Activated T-cell treated with anti-CD3 and anti-CD28 coated beads, Interleukin-2, amount 50 U/mL, for 24 hours (primary cell): ENCODE measurements around the gene ZNF391.
"Not testable (repeated sequence)": the region's sequence is repeated elsewhere in the genome, so short reads cannot be mapped to it uniquely, and the experiment has no call there.

Experiments
- DNase-seq: peaks from one replicate; pipeline ENCODE4 v3.0.0-alpha.2; 2020
- H3K27ac Mint-ChIP-seq: 2 replicates; pipeline ENCODE4 v1.8.0; 2020; ENCODE audit warnings: mild to moderate bottlenecking, mixed read lengths
- H3K27me3 Mint-ChIP-seq: 2 replicates; pipeline ENCODE4 v1.8.0; 2020; ENCODE audit warnings: mixed read lengths
- H3K36me3 Mint-ChIP-seq: 2 replicates; pipeline ENCODE4 v1.8.0; 2020; ENCODE audit warnings: low read depth, mixed read lengths
- H3K4me1 Mint-ChIP-seq: 2 replicates; pipeline ENCODE4 v1.8.0; 2020; ENCODE audit warnings: low read depth, mixed read lengths
- H3K4me3 Mint-ChIP-seq: 2 replicates; pipeline ENCODE4 v1.8.0; 2020; ENCODE audit warnings: mild to moderate bottlenecking, moderate library complexity, mixed read lengths
- H3K9me3 Mint-ChIP-seq: 2 replicates; pipeline ENCODE4 v1.8.0; 2020; ENCODE audit warnings: mixed read lengths

The ZNF391 gene

DNA sequence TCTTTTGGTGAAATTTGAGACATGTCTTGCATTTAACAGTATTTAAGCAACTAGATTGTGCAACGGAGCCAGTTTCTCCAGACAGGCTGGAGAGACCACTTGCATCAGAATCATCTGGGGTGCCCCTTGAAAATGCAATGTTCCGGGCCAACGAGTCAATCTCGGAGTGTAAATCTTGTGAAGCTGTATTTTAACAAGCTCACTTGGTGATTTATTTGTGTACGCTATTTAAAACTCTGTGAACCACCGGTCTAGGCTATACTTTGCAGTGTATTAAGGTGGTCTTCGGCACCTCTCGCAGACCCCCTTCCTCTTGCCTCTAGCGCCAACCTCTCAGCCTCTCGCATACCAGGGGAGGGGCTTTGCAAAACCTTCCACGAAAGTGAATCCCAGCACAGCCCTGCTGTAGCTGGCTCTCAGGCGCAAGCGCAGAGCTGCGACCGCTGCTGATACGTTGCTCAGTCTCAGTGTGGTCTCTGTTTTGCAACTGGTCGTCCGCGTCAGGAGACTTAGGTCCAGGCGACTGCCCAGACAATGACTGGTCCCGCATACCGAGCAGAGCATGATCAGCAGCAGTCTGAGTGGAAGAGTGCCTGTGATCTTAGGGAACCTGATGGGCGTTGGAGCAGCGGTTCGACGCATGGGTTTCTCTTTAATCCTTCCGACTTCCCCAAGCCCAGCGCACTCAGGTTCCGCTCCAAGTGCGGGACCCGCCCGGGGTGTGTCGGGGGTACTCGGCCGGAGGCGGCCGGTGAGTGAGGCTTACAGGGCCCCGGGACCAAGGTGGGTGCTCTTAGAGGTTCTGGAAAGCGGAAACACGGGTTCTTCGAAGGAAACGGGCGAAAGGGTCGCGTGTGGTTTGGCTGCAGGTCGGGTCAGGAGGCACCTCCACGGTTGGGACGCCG is at the start of gene ZNF391:
Gene ZNF391, plus strand, starts transcription at position 467 of the 905 bp plus-strand sequence. CDS start 11,612 bp downstream, outside the sequence.
- Mint-ChIP-seq H3K4me3 (peak within 1 kb of the TSS; percentile 93), H3K27me3 (no peaks in the 10 kb centered on the region), H3K4me1 (peaks cover 17% of the 10 kb centered on the region), H3K36me3 (peaks cover 15% of the 10 kb centered on the region), H3K27ac (peak within 1 kb of the TSS; percentile 91), H3K9me3 (peaks cover 1% of the 10 kb centered on the region)
- DNase-seq = peak; percentile 90

DNA sequence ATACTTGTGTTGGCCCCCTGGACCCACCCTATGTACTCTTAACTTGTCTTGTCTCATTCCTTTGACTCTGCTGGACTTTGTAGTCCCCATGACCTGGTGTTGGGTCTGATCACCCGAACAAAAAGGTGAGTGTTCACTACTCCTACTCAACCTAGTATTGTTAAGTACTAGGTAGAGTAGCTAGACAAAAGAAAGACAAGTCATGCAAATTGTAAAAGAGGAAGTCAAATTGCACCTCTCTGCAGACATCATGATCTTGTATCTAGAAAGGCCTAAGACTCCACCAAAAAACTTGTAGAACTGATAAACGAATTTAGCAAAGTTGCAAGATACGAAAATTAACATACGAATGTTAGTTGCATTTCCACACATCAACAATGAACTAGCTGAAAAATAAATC is 35.7 kb upstream of the ZNF391 start:
- Mint-ChIP-seq H3K4me1 (no peaks in the 10 kb centered on the region), H3K4me3 (no peak overlapping the region), H3K27me3 (peaks cover 3% of the 10 kb centered on the region), H3K36me3 (no peaks in the 10 kb centered on the region), H3K27ac (no peak overlapping the region), H3K9me3 (peaks cover 35% of the 10 kb centered on the region)
- DNase-seq = no peak

DNA sequence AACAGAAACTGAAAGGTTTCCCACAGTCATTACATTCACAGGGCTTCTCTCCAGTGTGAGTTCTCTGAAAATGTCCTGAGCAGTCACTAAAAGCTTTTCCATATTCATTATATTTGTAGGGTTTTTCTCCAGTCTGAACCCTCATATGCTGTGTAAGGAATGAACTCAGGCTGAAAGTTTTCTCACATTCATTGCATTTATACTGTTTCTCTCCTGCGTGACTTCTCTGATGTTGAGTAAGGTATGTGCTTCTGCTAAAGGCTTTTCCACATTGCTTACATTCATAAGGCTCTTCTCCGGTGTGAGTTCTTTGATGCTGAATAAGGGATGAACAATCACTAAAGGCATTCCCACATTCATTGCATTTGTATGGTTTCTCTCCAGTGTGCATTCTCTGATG is 29.8 kb upstream of the ZNF391 start:
- Mint-ChIP-seq H3K9me3 (peaks cover 55% of the 10 kb centered on the region), H3K27me3 (no peaks in the 10 kb centered on the region), H3K4me3 (no peak overlapping the region), H3K4me1 (no peaks in the 10 kb centered on the region), H3K36me3 (peaks cover 44% of the 10 kb centered on the region), H3K27ac (no peak overlapping the region)
- no peak for DNase-seq

DNA sequence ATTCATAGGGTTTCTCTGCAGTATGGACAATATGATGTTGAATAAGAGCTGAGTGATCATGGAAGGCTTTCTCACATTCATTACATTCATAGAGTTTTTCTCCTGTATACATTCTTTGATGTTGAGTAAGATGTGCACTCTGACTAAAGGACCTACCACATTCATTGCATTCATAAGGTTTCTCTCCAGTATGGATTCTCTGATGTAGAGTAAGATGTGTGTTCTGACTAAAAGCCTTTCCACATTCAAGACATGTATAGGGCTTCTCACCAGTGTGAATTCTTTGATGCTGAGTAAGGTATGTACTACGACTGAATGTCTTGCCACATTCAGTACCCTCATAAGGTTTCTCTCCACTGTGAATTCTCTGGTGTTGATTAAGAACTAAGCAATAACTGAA is 29.3 kb upstream of the ZNF391 start:
- no peak overlapping the region for H3K4me3 Mint-ChIP-seq
- no peak overlapping the region for H3K27ac Mint-ChIP-seq
- H3K9me3 Mint-ChIP-seq = peaks cover 53% of the 10 kb centered on the region
- H3K27me3 Mint-ChIP-seq = no peaks in the 10 kb centered on the region
- H3K36me3 Mint-ChIP-seq = peaks cover 45% of the 10 kb centered on the region
- DNase-seq = no peak
- H3K4me1 Mint-ChIP-seq = no peaks in the 10 kb centered on the region

DNA sequence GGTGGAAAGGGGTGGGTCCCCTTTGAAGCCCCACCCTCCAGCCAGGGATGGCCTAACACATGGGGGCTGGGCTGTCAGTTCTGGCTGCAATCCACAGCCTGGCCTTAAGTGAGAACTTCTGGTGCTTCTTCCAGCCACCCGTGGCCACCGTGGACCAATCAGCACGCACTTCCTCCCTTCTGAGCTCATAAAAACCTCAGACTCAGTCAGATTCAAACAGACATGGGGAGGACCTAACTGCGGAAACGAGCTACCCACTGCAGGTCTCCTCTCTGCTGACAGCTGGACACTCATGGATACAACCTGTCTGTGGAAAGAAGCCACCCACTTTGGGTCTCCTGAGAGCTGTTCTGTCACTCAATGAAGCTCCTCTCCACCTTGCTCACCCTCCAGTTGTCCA is 20.4 kb upstream of the ZNF391 start:
- Mint-ChIP-seq H3K4me3 (no peak overlapping the region), H3K9me3 (peaks cover 12% of the 10 kb centered on the region), H3K27me3 (no peaks in the 10 kb centered on the region), H3K36me3 (peaks cover 23% of the 10 kb centered on the region), H3K4me1 (no peaks in the 10 kb centered on the region), H3K27ac (no peak overlapping the region)
- no peak for DNase-seq

DNA sequence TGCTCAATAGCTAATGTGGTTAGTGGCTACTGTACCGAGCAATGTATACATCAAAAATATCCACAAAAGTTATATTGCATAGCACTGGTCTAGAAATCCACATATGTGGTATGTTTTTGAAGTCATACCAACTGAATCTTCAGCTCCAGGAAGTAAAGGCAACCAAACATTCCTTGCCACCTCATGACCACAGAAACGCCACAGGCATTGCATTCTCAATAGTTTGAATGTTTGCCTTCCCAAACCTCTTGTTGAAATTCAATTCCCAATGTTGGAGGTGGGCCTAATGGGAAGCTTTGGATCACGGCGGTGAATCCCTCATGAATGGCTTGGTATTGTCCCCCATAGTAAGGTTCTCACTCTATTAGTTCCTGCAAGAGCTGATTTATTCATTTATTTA is 18.2 kb upstream of the ZNF391 start:
- Mint-ChIP-seq H3K27ac (no peak overlapping the region), H3K9me3 (peaks cover 11% of the 10 kb centered on the region), H3K4me1 (peaks cover 19% of the 10 kb centered on the region), H3K36me3 (peaks cover 19% of the 10 kb centered on the region), H3K27me3 (no peaks in the 10 kb centered on the region), H3K4me3 (no peak overlapping the region)
- no peak for DNase-seq

DNA sequence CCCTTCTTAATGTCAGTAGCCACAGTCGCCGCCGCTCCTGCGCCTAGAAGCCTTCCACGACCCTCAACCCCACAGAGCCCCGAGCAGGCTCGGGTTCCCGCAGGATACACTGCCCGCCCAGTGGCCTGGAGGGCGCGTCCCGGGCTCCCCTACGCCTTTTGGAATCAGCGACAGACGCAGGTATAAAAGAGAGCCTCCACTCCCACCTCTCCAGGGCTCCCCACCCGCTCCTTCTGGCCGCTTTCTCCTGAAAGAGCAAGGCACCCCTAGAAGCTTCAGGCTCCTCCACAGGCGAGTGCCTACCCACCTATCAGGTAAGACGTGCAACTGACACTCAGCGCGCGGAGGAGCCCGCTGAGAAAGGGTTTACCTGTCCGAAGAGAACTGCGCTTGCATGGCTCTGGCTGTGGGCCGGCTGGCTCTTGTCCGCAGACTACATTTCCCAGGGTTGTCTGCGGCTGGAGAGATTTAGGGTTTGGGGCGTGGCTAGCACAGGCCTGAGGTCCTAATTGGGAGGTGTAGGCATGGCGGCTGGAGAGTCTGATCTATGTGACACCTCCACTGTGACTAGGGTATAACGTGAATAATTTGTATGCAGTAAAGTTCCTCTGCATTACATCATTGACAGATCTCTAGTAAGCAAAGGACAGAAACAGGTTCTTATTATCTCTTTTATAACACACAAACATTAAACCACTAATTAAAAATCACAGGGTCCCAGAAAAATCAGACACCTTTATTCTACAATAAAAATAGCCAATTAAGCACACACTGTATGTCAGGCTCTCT is 13.5 kb upstream of the ZNF391 start:
- H3K36me3 Mint-ChIP-seq = peaks cover 2% of the 10 kb centered on the region
- H3K4me3 Mint-ChIP-seq = peak overlapping the region; percentile 83
- H3K4me1 Mint-ChIP-seq = peaks cover 24% of the 10 kb centered on the region
- no peaks in the 10 kb centered on the region for H3K9me3 Mint-ChIP-seq
- DNase-seq = peak; percentile 78
- H3K27ac Mint-ChIP-seq = peak overlapping the region; percentile 40
- H3K27me3 Mint-ChIP-seq = peaks cover under 1% of the 10 kb centered on the region

DNA sequence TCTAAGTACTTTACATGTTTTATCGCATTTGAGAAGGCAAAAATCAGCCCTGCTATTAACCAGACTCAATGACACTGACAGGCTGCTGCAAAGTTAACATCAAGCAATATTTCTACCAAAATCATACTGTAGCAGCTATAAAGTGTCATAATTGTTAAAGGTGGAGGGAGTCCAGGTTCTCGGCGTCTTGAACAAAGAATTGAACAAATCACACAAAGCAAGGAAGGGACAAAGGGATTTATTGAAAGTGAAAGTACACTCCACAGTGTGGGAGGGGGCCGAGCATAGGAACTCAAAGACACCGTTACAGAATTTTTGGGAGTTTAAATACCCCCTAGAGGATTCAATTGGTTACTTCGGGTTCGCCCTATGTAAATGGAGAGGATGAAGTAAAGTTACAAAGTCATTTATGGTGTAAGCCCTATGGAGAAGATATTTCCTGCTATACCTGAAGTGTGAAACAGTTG is 12.9 kb upstream of the ZNF391 start:
- Mint-ChIP-seq H3K4me1 (peaks cover 24% of the 10 kb centered on the region), H3K9me3 (no peaks in the 10 kb centered on the region), H3K36me3 (peaks cover 2% of the 10 kb centered on the region), H3K27ac (peak overlapping the region; percentile 35), H3K4me3 (peak overlapping the region; percentile 83), H3K27me3 (peaks cover 7% of the 10 kb centered on the region)
- DNase-seq = no peak

DNA sequence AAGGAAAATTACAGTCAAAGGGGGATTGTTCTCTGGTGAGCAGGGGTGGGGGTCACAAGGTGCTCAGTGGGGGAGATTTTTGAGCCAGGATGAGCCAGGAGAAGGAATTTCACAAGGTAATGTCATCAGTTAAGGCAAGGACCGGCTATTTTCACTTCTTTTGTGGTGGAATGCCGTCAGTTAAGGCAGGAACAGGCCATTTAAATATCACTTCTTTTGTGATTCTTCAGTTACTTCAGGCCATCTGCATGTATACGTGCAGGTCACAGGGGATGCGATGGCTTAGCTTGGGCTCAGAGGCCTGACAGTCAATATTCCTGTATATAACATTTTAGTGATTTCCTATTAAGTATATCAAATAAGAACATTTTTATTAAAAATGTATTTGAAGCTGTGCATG is 10.2 kb upstream of the ZNF391 start:
- not testable (repeated sequence) for H3K36me3 Mint-ChIP-seq, DNase-seq, H3K9me3 Mint-ChIP-seq, H3K4me3 Mint-ChIP-seq, H3K27ac Mint-ChIP-seq
- peaks cover 24% of the 10 kb centered on the region for H3K4me1 Mint-ChIP-seq
- H3K27me3 Mint-ChIP-seq = peaks cover 15% of the 10 kb centered on the region

DNA sequence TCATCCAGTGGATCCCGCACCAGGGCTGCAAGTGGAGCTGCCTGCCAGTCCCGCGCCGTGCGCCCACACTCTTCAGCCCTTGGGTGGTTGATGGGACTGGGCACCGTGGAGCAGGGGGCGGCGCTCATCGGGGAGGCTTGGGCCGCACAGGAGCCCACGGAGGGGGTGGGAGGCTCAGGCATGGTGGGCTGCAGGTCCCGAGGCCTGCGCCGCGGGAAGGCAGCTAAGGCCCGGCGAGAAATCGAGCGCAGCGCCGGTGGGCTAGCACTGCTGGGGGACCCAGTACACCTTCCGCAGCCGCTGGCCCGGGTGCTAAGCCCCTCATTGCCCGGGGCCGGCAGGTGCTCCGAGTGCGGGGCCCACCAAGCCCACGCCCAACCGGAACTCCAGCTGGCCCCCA is 7.6 kb upstream of the ZNF391 start:
- H3K9me3 Mint-ChIP-seq = peaks cover 11% of the 10 kb centered on the region
- H3K27ac Mint-ChIP-seq, DNase-seq, H3K4me1 Mint-ChIP-seq, H3K4me3 Mint-ChIP-seq, H3K36me3 Mint-ChIP-seq: not testable (repeated sequence)
- H3K27me3 Mint-ChIP-seq = peaks cover 15% of the 10 kb centered on the region

DNA sequence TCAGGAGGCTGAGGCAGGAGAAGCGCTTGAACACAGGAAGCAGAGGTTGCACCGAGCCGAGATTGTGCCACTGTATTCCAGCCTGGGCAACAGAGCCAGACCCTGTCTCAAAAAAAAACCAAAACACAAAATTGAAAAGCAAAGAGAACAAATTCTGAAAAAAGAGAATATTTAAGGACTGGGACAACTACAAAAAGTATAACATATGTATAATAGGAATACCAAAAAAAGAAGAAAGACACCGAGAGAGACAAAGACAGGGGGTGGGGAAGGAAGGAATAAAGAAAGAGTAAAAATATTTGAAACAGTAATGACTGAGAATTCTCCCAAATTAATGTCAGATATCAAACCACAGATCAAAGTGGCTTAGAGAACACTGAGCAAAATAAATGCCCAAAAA is 5.5 kb upstream of the ZNF391 start:
- peaks cover 2% of the 10 kb centered on the region for H3K4me1 Mint-ChIP-seq
- no peak for DNase-seq
- peaks cover 11% of the 10 kb centered on the region for H3K9me3 Mint-ChIP-seq
- no peaks in the 10 kb centered on the region for H3K36me3 Mint-ChIP-seq
- no peak overlapping the region for H3K27ac Mint-ChIP-seq
- H3K4me3 Mint-ChIP-seq = no peak overlapping the region
- peaks cover 15% of the 10 kb centered on the region for H3K27me3 Mint-ChIP-seq

DNA sequence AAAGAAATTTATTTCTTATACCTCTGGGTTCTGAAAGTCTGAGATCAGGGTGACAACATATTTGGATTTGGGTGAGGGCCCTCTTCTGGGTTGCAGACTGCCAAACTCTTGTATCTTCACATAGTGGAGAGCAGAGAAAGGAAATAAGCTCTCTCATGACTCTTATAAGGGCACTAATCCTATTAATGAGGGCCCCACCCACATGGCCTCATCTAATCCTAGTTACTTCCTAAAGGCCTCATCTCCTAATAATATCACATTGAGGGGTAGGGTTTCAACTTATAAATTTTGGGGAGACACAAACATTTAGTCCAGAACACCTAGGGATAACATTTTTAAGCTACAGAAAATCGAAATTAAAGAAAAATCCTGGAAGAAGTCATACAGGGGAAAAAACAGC is 5.1 kb upstream of the ZNF391 start:
- Mint-ChIP-seq H3K4me1 (peaks cover 7% of the 10 kb centered on the region), H3K27me3 (peaks cover 15% of the 10 kb centered on the region), H3K4me3 (no peak overlapping the region), H3K27ac (no peak overlapping the region), H3K9me3 (peaks cover 11% of the 10 kb centered on the region), H3K36me3 (peaks cover 2% of the 10 kb centered on the region)
- DNase-seq = no peak

DNA sequence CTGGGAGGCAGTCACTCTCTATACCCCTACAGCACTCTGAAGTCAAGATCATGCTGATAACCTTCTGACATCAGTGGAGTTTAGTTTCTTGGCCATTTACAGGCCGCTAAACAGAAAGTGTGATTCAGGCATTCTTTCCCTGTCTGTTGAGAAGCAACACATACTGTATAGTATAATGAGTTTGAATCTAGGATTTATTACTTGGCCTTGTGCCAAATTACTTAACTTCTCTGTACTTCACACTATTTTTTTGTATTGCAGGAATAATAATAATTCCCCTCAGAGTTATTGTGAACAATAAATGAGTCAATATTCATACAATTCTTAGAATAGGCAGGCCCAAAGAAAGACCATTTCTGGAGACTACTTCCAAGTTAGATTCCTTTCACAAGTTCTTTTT is 4.1 kb downstream of the ZNF391 start:
- peaks cover 17% of the 10 kb centered on the region for H3K4me1 Mint-ChIP-seq
- no peaks in the 10 kb centered on the region for H3K27me3 Mint-ChIP-seq
- peaks cover 38% of the 10 kb centered on the region for H3K36me3 Mint-ChIP-seq
- no peak overlapping the region for H3K27ac Mint-ChIP-seq
- H3K4me3 Mint-ChIP-seq = no peak overlapping the region
- no peak for DNase-seq
- H3K9me3 Mint-ChIP-seq = peaks cover 5% of the 10 kb centered on the region

DNA sequence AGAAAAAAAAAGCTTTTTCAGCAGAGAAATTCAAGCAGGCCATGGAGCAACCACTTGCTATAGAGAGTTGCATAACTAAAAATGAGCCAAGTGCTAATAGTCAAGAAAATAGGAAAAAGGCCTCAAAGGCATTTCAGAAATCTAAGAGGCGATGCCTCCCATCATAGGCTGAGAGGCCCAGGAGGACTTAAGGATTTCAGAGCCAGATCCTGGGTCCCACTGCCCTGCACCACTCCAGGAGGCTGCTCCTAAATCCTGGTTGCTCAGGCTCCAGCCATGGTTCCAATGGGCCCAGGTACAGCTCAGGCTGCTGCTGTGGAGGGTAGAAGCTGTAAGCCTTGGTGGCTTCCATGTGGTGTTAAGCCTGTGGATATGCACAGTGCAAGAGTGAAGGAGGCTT is 5.5 kb downstream of the ZNF391 start:
- H3K27ac Mint-ChIP-seq = no peak overlapping the region
- peaks cover 6% of the 10 kb centered on the region for H3K4me1 Mint-ChIP-seq
- DNase-seq = no peak
- no peak overlapping the region for H3K4me3 Mint-ChIP-seq
- H3K36me3 Mint-ChIP-seq = peaks cover 44% of the 10 kb centered on the region
- H3K27me3 Mint-ChIP-seq = no peaks in the 10 kb centered on the region
- H3K9me3 Mint-ChIP-seq = peaks cover 12% of the 10 kb centered on the region
